SK-N-SH (cell line): ENCODE measurements around the gene C10orf143. TPM values are rescaled to one million over a fixed set of nuclear protein-coding genes. Genes with fewer than 3 reads are reported as not detected.

Experiments used
- CTCF ChIA-PET: fragments of 300-600, 350-600 bp; formaldehyde crosslinking; extraction: SDS; loops from one replicate; lab custom pipeline; 2021; lab: Yijun Ruan, JAX
- POLR2A ChIA-PET: fragments of 350-600 bp; sonication (Branson Sonifier 250); formaldehyde crosslinking; extraction: SDS; loops from one replicate; lab custom pipeline; 2020; ENCODE audit warnings: antibody characterized with exemption, inconsistent platforms; lab: Yijun Ruan, JAX
- DNase-seq: peaks from one replicate; pipeline ENCODE4 v3.0.0; 2012
- H2AFZ ChIP-seq: fragments of 200-600 bp; sonication (generic); 2 replicates; pipeline ENCODE4 v1.8.1; 2016; ENCODE audit warnings: antibody characterized with exemption, mild to moderate bottlenecking, low read depth
- H3F3A ChIP-seq: fragments of 200-600 bp; sonication (generic); replicated peaks from 2 replicates; pipeline ENCODE3; 2016; ENCODE audit warnings: antibody characterized with exemption, mild to moderate bottlenecking; ENCODE audit not compliant: insufficient read depth
- H3K27ac ChIP-seq, 2 experiments: fragments of 200-500 bp in 1 of 2; fragments of 200-600 bp in 1 of 2; sonication (Bioruptor generic) in 1 of 2; sonication (generic), shearing (Covaris generic) in 1 of 2; 2 replicates each; pipeline versions ENCODE4 v1.5.1 to v1.6.1; 2014 to 2016; ENCODE audit warnings: low read depth in 2 of 2, inconsistent platforms in 1 of 2, low read length in 1 of 2, mild to moderate bottlenecking in 1 of 2, mixed read lengths in 1 of 2
- H3K27me3 ChIP-seq: fragments of 200-600 bp; sonication (generic), shearing (Covaris generic); 2 replicates; pipeline ENCODE4 v1.6.1; 2016; ENCODE audit warnings: mixed run types; ENCODE audit not compliant: insufficient read depth
- H3K36me3 ChIP-seq, 2 experiments: fragments of 200-500 bp in 1 of 2; fragments of 200-600 bp in 1 of 2; sonication (Bioruptor generic) in 1 of 2; sonication (generic) in 1 of 2; replicated peaks in 1 of 2; 2 replicates each; pipeline versions ENCODE3 to v1.5.1; 2014 to 2016; ENCODE audit warnings: low read length in 1 of 2, mild to moderate bottlenecking in 1 of 2; ENCODE audit not compliant: insufficient read depth in 2 of 2, control insufficient read depth in 1 of 2
- H3K4me1 ChIP-seq, 2 experiments: fragments of 200-500 bp in 1 of 2; fragments of 200-600 bp in 1 of 2; sonication (Bioruptor generic) in 1 of 2; sonication (generic), shearing (Covaris generic) in 1 of 2; 2 replicates each; pipeline versions ENCODE4 v1.5.1 to v1.6.1; 2014 to 2016; ENCODE audit warnings: low read depth in 1 of 2, low read length in 1 of 2, mixed run types in 1 of 2; ENCODE audit not compliant: insufficient read depth in 2 of 2, control insufficient read depth in 1 of 2
- H3K4me2 ChIP-seq: fragments of 200-600 bp; sonication (generic), shearing (Covaris generic); 2 replicates; pipeline ENCODE4 v1.6.1; 2017; ENCODE audit warnings: mixed run types
- H3K4me3 ChIP-seq, 2 experiments: fragments of 200-500 bp in 1 of 2; fragments of 200-600 bp in 1 of 2; sonication (Bioruptor generic) in 1 of 2; sonication (generic), shearing (Covaris generic) in 1 of 2; 2 replicates each; pipeline versions ENCODE4 v1.5.1 to v1.8.1; 2014 to 2016; ENCODE audit warnings: low read depth in 2 of 2, inconsistent platforms in 1 of 2, low read length in 1 of 2, mild to moderate bottlenecking in 1 of 2, mixed read lengths in 1 of 2, moderate library complexity in 1 of 2
- H3K79me2 ChIP-seq: fragments of 200-600 bp; sonication (generic); 2 replicates; pipeline ENCODE4 v1.8.1; 2017; ENCODE audit warnings: mild to moderate bottlenecking; ENCODE audit not compliant: insufficient read depth
- H3K9ac ChIP-seq: fragments of 200-600 bp; sonication (generic); 2 replicates; pipeline ENCODE4 v1.6.1; 2017; ENCODE audit warnings: mixed run types
- H3K9me2 ChIP-seq: fragments of 200-600 bp; sonication (generic); 2 replicates; pipeline ENCODE4 v1.6.1; 2017; ENCODE audit warnings: mixed run types
- H3K9me3 ChIP-seq: fragments of 200-600 bp; sonication (generic); 2 replicates; pipeline ENCODE4 v1.6.1; 2017; ENCODE audit warnings: mixed run types, mild to moderate bottlenecking, moderate library complexity
- H4K20me1 ChIP-seq: fragments of 200-600 bp; sonication (generic); 2 replicates; pipeline ENCODE4 v1.6.1; 2017; ENCODE audit warnings: mild to moderate bottlenecking, mixed run types; ENCODE audit not compliant: insufficient read depth
- CHD2 ChIP-seq: fragments of 150-350 bp; IDR thresholded peaks from 2 replicates; pipeline ENCODE4 v1.6.1; 2018; ENCODE audit warnings: low read length; ENCODE audit not compliant: partially characterized antibody
- ELF1 ChIP-seq: IDR thresholded peaks from 2 replicates; pipeline ENCODE4 v1.4.0; 2012
- GATA2 ChIP-seq: sonication (generic); formaldehyde crosslinking; IDR thresholded peaks from 2 replicates; pipeline ENCODE4 v1.5.0; 2020; ENCODE audit warnings: mild to moderate bottlenecking, missing genetic modification reagents
- JUND ChIP-seq: IDR thresholded peaks from 2 replicates; pipeline ENCODE4 v1.4.0; 2012
- NRF1 ChIP-seq: IDR thresholded peaks from 2 replicates; pipeline ENCODE4 v1.6.1; 2012; ENCODE audit warnings: low read depth, mild to moderate bottlenecking, low read length
- SIN3A ChIP-seq: IDR thresholded peaks from 2 replicates; pipeline ENCODE4 v1.6.1; 2012; ENCODE audit warnings: low read depth, mild to moderate bottlenecking, low read length, moderate library complexity, borderline replicate concordance
- TAF1 ChIP-seq: IDR thresholded peaks from 2 replicates; pipeline ENCODE4 v1.6.1; 2012; ENCODE audit warnings: low read depth, mild to moderate bottlenecking, low read length, moderate library complexity, borderline replicate concordance
- TCF12 ChIP-seq: IDR thresholded peaks from 2 replicates; pipeline ENCODE4 v1.4.0; 2012
- WGBS: methylation state at CpG from one replicate; pipeline ENCODE4 v1.1.6; 2017; ENCODE audit warnings: low lambda C conversion rate; 5-methylcytosine and 5-hydroxymethylcytosine counted together
- polyA plus RNA-seq, 3 experiments: library from polyadenylated mRNA; depleted of rRNA; stranded (reverse); fragments of >200 nt; gene quantifications; 2 replicates each; pipeline ENCODE4 v1.2.3, GENCODE V29; 2012
- TF ChIP-seq, protein P1 (sequence below): fragments of 200-600 bp; sonication (generic); IDR thresholded peaks from 2 replicates; pipeline ENCODE4 v1.6.1; 2017; ENCODE audit warnings: antibody characterized with exemption, mild to moderate bottlenecking, moderate library complexity
- TF ChIP-seq, protein P2 (sequence below): IDR thresholded peaks from 2 replicates; pipeline ENCODE4 v1.4.0; 2012; ENCODE audit warnings: low read depth, borderline replicate concordance
- TF ChIP-seq, protein P3 (sequence below): IDR thresholded peaks from 2 replicates; pipeline ENCODE4; 2012
- TF ChIP-seq, protein P4 (sequence below): IDR thresholded peaks from 2 replicates; pipeline ENCODE4 v1.6.1; 2012; ENCODE audit warnings: mild to moderate bottlenecking, low read depth, low read length, moderate library complexity

The C10orf143 gene
- polyA plus RNA-seq, 1 of the 3 experiments (the other 2 are of a cell fraction): 2.2 TPM

DNA sequence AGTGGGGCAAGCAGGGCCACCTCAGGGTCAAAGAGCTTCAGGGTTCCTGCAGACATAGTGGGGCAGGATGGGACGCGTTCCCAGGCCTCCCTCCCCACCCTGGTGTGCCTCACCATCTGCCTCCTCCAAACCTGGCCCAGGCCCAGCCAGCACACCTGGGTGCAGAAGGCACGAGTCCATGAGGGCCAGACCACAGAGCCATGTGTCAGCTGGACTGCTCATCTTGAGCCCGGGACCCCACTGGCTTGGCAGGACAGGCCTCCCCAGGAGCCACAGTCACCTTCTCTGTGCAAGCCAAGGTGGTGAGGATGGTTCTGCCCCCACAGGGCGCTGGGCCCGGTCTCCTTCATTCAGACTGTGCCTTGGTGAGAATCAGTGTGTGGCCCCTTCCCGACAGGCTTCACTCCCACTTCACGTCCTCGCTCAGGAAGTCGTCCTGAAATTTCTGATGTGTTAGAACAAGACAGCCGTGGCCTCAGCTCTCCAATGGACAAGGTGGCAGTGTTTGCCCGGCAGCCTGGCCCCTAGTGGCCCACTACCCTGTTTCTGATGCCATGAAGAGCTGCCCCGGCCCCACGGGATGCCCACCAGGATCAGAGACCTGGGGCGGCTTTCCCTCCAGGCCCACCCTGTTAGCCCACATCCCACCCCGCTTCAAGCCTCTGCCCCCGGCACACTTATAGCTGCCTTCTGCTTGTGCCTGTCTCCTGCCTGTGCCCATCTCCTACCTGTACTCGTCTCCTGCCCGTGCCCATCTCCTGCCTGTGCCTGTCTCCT, 87.0 kb downstream of the C10orf143 start:
- no peak overlapping the region for H2AFZ ChIP-seq
- no peaks in the 10 kb centered on the region for H3K79me2 ChIP-seq
- H4K20me1 ChIP-seq: no peaks in the 10 kb centered on the region
- no peak overlapping the region for H3K4me2 ChIP-seq
- H3K4me1 ChIP-seq: peaks cover 0 to 5% of the 10 kb centered on the region in 2 experiments; a peak in 1 of 4 replicates
- WGBS: 45% methylated on average over 16 of the region's 19 CpGs
- no peaks in the 10 kb centered on the region for H3K27me3 ChIP-seq
- no peaks in the 10 kb centered on the region for H3F3A ChIP-seq
- DNase-seq: no peak
- POLR2A ChIA-PET: no interaction called here
- TF ChIP-seq SIN3A (no peak), NRF1 (no peak), TAF1 (no peak), TCF12 (no peak), GATA2 (CRISPR knock-in tag) (no peak)
- TF ChIP-seq, protein P1, sequence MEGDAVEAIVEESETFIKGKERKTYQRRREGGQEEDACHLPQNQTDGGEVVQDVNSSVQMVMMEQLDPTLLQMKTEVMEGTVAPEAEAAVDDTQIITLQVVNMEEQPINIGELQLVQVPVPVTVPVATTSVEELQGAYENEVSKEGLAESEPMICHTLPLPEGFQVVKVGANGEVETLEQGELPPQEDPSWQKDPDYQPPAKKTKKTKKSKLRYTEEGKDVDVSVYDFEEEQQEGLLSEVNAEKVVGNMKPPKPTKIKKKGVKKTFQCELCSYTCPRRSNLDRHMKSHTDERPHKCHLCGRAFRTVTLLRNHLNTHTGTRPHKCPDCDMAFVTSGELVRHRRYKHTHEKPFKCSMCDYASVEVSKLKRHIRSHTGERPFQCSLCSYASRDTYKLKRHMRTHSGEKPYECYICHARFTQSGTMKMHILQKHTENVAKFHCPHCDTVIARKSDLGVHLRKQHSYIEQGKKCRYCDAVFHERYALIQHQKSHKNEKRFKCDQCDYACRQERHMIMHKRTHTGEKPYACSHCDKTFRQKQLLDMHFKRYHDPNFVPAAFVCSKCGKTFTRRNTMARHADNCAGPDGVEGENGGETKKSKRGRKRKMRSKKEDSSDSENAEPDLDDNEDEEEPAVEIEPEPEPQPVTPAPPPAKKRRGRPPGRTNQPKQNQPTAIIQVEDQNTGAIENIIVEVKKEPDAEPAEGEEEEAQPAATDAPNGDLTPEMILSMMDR: no peak
- TF ChIP-seq, protein P2, sequence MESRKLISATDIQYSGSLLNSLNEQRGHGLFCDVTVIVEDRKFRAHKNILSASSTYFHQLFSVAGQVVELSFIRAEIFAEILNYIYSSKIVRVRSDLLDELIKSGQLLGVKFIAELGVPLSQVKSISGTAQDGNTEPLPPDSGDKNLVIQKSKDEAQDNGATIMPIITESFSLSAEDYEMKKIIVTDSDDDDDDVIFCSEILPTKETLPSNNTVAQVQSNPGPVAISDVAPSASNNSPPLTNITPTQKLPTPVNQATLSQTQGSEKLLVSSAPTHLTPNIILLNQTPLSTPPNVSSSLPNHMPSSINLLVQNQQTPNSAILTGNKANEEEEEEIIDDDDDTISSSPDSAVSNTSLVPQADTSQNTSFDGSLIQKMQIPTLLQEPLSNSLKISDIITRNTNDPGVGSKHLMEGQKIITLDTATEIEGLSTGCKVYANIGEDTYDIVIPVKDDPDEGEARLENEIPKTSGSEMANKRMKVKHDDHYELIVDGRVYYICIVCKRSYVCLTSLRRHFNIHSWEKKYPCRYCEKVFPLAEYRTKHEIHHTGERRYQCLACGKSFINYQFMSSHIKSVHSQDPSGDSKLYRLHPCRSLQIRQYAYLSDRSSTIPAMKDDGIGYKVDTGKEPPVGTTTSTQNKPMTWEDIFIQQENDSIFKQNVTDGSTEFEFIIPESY: no peak
- no peak overlapping the region for H3K9ac ChIP-seq
- CTCF ChIA-PET: interaction anchor here (0.8 kb wide), 1 partner anchor 86 kb away, joined by 3 read pairs; no protein-coding TSS in a partner anchor
- H3K36me3 ChIP-seq: no peaks in the 10 kb centered on the region
- no peaks in the 10 kb centered on the region for H3K9me3 ChIP-seq
- no peaks in the 10 kb centered on the region for H3K9me2 ChIP-seq
- H3K4me3 ChIP-seq: no peak overlapping the region
- H3K27ac ChIP-seq: no peak overlapping the region

GRCh38 chr10:130022511-130023299, 87.9 kb downstream of the C10orf143 start:
- 29% methylated on average over 11 of the region's 28 CpGs for WGBS
- Histone ChIP-seq H3K27ac (no peak overlapping the region), H3F3A (no peaks in the 10 kb centered on the region), H4K20me1 (no peaks in the 10 kb centered on the region), H3K36me3 (no peaks in the 10 kb centered on the region), H3K9me3 (no peaks in the 10 kb centered on the region), H3K9me2 (no peaks in the 10 kb centered on the region), H3K79me2 (no peaks in the 10 kb centered on the region), H3K4me2 (no peak overlapping the region), H3K9ac (no peak overlapping the region), H3K4me1 (no peaks in the 10 kb centered on the region; a peak in 1 of 4 replicates), H3K4me3 (no peak overlapping the region), H2AFZ (no peak overlapping the region), H3K27me3 (no peaks in the 10 kb centered on the region)
- POLR2A ChIA-PET: no interaction called here
- CTCF ChIA-PET: interaction anchor here (0.8 kb wide), 1 partner anchor 87 kb away, joined by 3 read pairs; no protein-coding TSS in a partner anchor
- DNase-seq: no peak
- TF ChIP-seq, protein P3, sequence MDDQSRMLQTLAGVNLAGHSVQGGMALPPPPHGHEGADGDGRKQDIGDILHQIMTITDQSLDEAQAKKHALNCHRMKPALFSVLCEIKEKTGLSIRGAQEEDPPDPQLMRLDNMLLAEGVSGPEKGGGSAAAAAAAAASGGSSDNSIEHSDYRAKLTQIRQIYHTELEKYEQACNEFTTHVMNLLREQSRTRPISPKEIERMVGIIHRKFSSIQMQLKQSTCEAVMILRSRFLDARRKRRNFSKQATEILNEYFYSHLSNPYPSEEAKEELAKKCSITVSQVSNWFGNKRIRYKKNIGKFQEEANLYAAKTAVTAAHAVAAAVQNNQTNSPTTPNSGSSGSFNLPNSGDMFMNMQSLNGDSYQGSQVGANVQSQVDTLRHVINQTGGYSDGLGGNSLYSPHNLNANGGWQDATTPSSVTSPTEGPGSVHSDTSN: no peak
- TF ChIP-seq TCF12 (no peak), CHD2 (no peak), ELF1 (no peak), TAF1 (no peak), GATA2 (CRISPR knock-in tag) (no peak), JUND (no peak)
- TF ChIP-seq, protein P4, sequence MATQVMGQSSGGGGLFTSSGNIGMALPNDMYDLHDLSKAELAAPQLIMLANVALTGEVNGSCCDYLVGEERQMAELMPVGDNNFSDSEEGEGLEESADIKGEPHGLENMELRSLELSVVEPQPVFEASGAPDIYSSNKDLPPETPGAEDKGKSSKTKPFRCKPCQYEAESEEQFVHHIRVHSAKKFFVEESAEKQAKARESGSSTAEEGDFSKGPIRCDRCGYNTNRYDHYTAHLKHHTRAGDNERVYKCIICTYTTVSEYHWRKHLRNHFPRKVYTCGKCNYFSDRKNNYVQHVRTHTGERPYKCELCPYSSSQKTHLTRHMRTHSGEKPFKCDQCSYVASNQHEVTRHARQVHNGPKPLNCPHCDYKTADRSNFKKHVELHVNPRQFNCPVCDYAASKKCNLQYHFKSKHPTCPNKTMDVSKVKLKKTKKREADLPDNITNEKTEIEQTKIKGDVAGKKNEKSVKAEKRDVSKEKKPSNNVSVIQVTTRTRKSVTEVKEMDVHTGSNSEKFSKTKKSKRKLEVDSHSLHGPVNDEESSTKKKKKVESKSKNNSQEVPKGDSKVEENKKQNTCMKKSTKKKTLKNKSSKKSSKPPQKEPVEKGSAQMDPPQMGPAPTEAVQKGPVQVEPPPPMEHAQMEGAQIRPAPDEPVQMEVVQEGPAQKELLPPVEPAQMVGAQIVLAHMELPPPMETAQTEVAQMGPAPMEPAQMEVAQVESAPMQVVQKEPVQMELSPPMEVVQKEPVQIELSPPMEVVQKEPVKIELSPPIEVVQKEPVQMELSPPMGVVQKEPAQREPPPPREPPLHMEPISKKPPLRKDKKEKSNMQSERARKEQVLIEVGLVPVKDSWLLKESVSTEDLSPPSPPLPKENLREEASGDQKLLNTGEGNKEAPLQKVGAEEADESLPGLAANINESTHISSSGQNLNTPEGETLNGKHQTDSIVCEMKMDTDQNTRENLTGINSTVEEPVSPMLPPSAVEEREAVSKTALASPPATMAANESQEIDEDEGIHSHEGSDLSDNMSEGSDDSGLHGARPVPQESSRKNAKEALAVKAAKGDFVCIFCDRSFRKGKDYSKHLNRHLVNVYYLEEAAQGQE: no peak
- TF ChIP-seq, protein P1: no peak
